ENCODE data around the gene NCK1. TPM values are rescaled to one million over a fixed set of nuclear protein-coding genes. Genes with fewer than 3 reads are reported as not detected.

NCK1 gene
- total and polyA plus RNA-seq, 4 experiments from 2014 or later = 40.3 to 68.4 (median 61.6) TPM

DNA sequence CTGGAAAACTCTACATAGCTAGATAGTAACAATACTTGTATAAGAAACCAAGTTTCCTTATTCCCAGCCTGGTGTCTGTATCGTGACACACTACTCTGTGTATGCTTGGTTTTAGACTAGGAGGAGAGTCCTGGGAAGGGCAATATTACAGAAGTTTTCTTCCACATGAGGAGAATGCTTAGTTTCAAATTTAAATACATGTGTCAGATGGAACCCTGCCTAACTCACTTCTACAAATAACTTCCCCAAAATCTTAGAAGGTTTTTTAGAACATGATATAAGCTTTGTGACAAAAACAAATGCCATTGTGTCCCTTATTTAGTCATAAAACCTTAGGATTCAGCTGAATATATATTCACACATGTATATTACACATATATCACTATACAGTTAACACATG lies 88.6 kb downstream of the NCK1 start:
- no peak for DNase-seq
- Mint-ChIP-seq H3K9me3 (no peaks in the 10 kb centered on the region), H3K27me3 (no peaks in the 10 kb centered on the region), H3K27ac (no peak overlapping the region), H3K4me3 (no peak overlapping the region), H3K36me3 (peaks cover 20 to 25% of the 10 kb centered on the region in 2 donors), H3K4me1 (peaks cover 20 to 37% (median 31%) of the 10 kb centered on the region in 4 donors)
- intact Hi-C loops (cut with micrococcal nuclease) = no loop called here
- no peak overlapping the region for H3K4me3 ChIP-seq (ENCODE audit: low read length in 2 of 2)
- peaks cover 19% of the 10 kb centered on the region for H3K4me1 ChIP-seq (ENCODE audit: insufficient read depth, low read length)
- H3K27me3 ChIP-seq (ENCODE audit: insufficient read depth, low read length) = no peaks in the 10 kb centered on the region
- H3K27ac ChIP-seq (ENCODE audit: low read depth, low read length) = no peak overlapping the region
- POLR2A ChIA-PET (ENCODE audit: partially characterized antibody) = interaction anchor here (0.6 to 1.6 kb wide), 2 partner anchors 31 to 198 kb away, joined by 3 to 4 read pairs; partner anchors contain the start of gene STAG1
- CTCF ChIA-PET (ENCODE audit: partially characterized antibody) = interaction anchor here (0.6 to 1.4 kb wide), 4 partner anchors 8 to 89 kb away, joined by 3 to 4 read pairs (median 4); no protein-coding TSS in a partner anchor
- H3K9me3 ChIP-seq (ENCODE audit: control insufficient read depth in 1 of 2, low read length in 2 of 2) = no peaks in the 10 kb centered on the region
- peaks cover 8% of the 10 kb centered on the region for H3K36me3 ChIP-seq (ENCODE audit: insufficient read depth, low read length)

DNA sequence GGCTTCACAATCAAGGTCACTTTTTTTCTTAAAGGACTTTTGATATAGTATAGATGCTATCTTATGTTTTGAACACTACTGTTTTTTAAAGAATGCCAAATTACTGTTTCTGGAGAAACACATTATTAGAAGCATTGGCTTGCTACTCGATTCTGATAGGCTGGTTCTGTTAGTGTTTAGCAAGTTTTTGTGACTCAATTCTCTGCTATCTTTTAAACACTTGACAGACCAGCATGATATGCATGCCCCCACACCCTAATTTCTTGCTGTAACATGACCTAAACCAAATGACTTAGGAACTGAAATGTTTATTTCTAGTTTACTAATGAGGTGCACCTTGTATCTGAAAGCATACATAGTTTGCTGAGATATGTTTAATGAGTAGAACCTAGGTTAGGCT lies 90.3 kb downstream of the NCK1 start:
- ChIA-PET POLR2A (ENCODE audit: partially characterized antibody) (no interaction called here), CTCF (ENCODE audit: partially characterized antibody) (no interaction called here)
- Histone ChIP-seq H3K36me3 (ENCODE audit: insufficient read depth, low read length) (no peaks in the 10 kb centered on the region), H3K4me1 (ENCODE audit: insufficient read depth, low read length) (peaks cover 20% of the 10 kb centered on the region), H3K27me3 (ENCODE audit: insufficient read depth, low read length) (no peaks in the 10 kb centered on the region), H3K9me3 (ENCODE audit: control insufficient read depth in 1 of 2, low read length in 2 of 2) (no peaks in the 10 kb centered on the region), H3K4me3 (ENCODE audit: low read length in 2 of 2) (no peak overlapping the region), H3K27ac (ENCODE audit: low read depth, low read length) (no peak overlapping the region)
- DNase-seq = no peak
- no peaks in the 10 kb centered on the region for H3K27me3 Mint-ChIP-seq
- H3K4me3 Mint-ChIP-seq = no peak overlapping the region
- H3K4me1 Mint-ChIP-seq = peaks cover 17 to 36% (median 31%) of the 10 kb centered on the region in 4 donors
- H3K36me3 Mint-ChIP-seq = peaks cover 6 to 12% of the 10 kb centered on the region in 2 donors
- intact Hi-C loops (cut with micrococcal nuclease) = no loop called here
- no peak overlapping the region for H3K27ac Mint-ChIP-seq
- no peaks in the 10 kb centered on the region for H3K9me3 Mint-ChIP-seq

DNA sequence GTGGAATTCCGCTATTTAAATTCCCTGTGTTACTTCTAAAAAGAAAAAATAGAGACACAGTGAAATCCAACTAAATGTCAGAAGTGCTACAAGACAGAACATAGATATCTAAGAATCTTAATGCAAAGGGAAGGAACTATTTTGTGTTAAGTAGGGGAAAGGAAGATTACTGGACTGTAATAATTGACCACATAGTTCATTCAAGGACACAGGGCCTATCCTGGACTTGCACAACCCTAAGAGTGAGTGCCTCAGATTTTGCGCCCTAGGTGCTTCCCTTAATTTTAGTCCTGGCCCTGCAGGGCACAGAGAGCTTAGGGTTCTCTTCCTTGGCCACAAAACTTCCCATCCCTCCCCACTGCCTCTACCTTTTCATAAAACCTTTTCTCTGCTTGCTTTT lies 92.2 kb downstream of the NCK1 start:
- Mint-ChIP-seq H3K36me3 (peaks cover 3 to 4% of the 10 kb centered on the region in 2 donors), H3K4me1 (peaks cover 11 to 24% (median 21%) of the 10 kb centered on the region in 4 donors), H3K27ac (no peak overlapping the region), H3K9me3 (peaks cover 0 to 2% (median 0%) of the 10 kb centered on the region in 8 donors), H3K27me3 (no peaks in the 10 kb centered on the region), H3K4me3 (no peak overlapping the region)
- Histone ChIP-seq H3K4me3 (ENCODE audit: low read length in 2 of 2) (no peak overlapping the region), H3K9me3 (ENCODE audit: control insufficient read depth in 1 of 2, low read length in 2 of 2) (no peaks in the 10 kb centered on the region), H3K27me3 (ENCODE audit: insufficient read depth, low read length) (no peaks in the 10 kb centered on the region), H3K4me1 (ENCODE audit: insufficient read depth, low read length) (peaks cover 15% of the 10 kb centered on the region), H3K27ac (ENCODE audit: low read depth, low read length) (no peak overlapping the region), H3K36me3 (ENCODE audit: insufficient read depth, low read length) (no peaks in the 10 kb centered on the region)
- POLR2A ChIA-PET (ENCODE audit: partially characterized antibody) = interaction anchor here (2.0 kb wide), 1 partner anchor 91 kb away, joined by 5 read pairs; no protein-coding TSS in a partner anchor
- intact Hi-C loops (cut with micrococcal nuclease) = no loop called here
- CTCF ChIA-PET (ENCODE audit: partially characterized antibody) = no interaction called here
- no peak for DNase-seq

DNA sequence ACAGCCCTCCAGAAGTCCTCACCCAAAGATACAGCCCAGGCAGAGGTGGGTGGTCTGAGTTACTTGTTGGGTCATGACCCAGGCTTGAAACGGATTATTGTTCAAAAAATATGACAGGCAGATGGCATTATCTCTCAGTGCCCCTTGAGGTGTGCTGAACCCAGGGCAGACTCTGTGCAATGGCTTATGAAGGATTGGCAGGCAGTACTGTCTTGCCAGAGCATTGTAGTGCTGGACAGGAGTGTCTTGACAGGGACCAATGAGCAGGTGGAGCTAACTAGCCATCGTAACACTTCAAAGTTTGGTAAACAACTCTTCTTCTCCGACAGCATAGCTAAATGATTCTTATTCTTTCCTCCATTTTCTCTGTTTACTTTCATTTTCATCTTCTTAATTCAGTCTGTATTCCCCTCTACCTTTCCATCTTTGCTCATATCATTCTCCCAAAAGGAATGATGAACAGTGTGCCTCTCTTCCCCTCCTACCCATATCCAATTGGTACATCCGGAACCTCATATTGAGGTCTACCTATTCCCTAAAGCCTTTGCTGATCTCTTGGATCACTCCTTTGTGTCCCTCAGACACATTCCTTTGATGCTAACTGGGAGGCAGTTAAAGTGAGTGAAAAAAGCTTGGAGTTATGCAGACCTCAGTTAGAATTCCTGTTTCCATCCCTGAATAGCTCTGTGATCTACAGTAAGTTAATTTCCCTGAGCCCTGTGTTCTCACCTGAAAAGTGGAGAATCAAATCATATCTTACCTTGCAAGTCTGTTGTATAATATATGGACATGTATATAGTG lies 93.2 kb downstream of the NCK1 start:
- no peaks in the 10 kb centered on the region for H3K27me3 ChIP-seq (ENCODE audit: insufficient read depth, low read length)
- intact Hi-C loops (cut with micrococcal nuclease) = no loop called here
- peaks cover 12 to 24% (median 21%) of the 10 kb centered on the region in 4 donors for H3K4me1 Mint-ChIP-seq
- POLR2A ChIA-PET (ENCODE audit: partially characterized antibody) = interaction anchor here (0.7 to 2.0 kb wide), 2 partner anchors 92 to 93 kb away, joined by 3 to 5 read pairs; partner anchors contain the start of gene NCK1
- peaks cover 15% of the 10 kb centered on the region for H3K4me1 ChIP-seq (ENCODE audit: insufficient read depth, low read length)
- peaks cover 1 to 4% of the 10 kb centered on the region in 2 donors for H3K36me3 Mint-ChIP-seq
- no peaks in the 10 kb centered on the region for H3K36me3 ChIP-seq (ENCODE audit: insufficient read depth, low read length)
- CTCF ChIA-PET (ENCODE audit: partially characterized antibody) = interaction anchor here (1.5 kb wide), 1 partner anchor 203 kb away, joined by 7 read pairs; the partner anchor contains the start of gene STAG1
- no peaks in the 10 kb centered on the region for H3K27me3 Mint-ChIP-seq
- no peak overlapping the region for H3K4me3 ChIP-seq (ENCODE audit: low read length in 2 of 2)
- peak overlapping the region in 7 of 8 donors; percentile 11 to 39 (median 14) for H3K4me3 Mint-ChIP-seq
- DNase-seq = peak in 1 of 5 donors; percentile 25
- no peak overlapping the region for H3K27ac ChIP-seq (ENCODE audit: low read depth, low read length)
- H3K9me3 ChIP-seq (ENCODE audit: control insufficient read depth in 1 of 2, low read length in 2 of 2) = no peaks in the 10 kb centered on the region
- H3K27ac Mint-ChIP-seq = peak overlapping the region in 6 of 7 donors; percentile 1 to 78 (median 46)
- peaks cover 0 to 2% (median 0%) of the 10 kb centered on the region in 8 donors for H3K9me3 Mint-ChIP-seq

DNA sequence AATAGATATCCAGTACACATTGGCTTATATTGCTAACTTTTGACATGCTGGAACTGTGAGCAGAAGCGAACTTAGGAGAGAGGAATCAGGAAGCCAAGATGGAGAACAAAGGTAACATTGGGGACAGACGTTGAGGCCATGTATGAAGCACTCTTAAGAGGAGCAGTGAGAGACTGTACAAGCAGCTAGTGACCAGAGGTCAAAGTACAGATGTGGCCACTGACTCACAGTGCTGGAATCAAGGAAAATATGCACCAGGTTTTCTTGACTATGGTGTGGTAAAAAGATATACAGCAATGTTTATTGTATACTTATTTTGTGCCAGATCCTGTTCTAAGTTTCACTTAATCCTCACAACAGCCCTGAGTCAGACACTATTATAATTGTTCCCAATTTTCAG lies 93.8 kb downstream of the NCK1 start:
- no peak for DNase-seq
- Mint-ChIP-seq H3K4me3 (no peak overlapping the region), H3K4me1 (peaks cover 13 to 24% (median 21%) of the 10 kb centered on the region in 4 donors), H3K9me3 (peaks cover 0 to 2% (median 0%) of the 10 kb centered on the region in 8 donors), H3K27me3 (no peaks in the 10 kb centered on the region), H3K27ac (peak overlapping the region in 4 of 7 donors; percentile 1 to 53 (median 20)), H3K36me3 (peaks cover 0 to 4% of the 10 kb centered on the region in 2 donors)
- H3K27me3 ChIP-seq (ENCODE audit: insufficient read depth, low read length) = no peaks in the 10 kb centered on the region
- H3K4me1 ChIP-seq (ENCODE audit: insufficient read depth, low read length) = peaks cover 15% of the 10 kb centered on the region
- no peak overlapping the region for H3K4me3 ChIP-seq (ENCODE audit: low read length in 2 of 2)
- CTCF ChIA-PET (ENCODE audit: partially characterized antibody) = interaction anchor here (1.5 kb wide), 1 partner anchor 203 kb away, joined by 7 read pairs; the partner anchor contains the start of gene STAG1
- H3K9me3 ChIP-seq (ENCODE audit: control insufficient read depth in 1 of 2, low read length in 2 of 2) = no peaks in the 10 kb centered on the region
- POLR2A ChIA-PET (ENCODE audit: partially characterized antibody) = interaction anchor here (0.7 to 2.0 kb wide), 2 partner anchors 93 to 94 kb away, joined by 3 to 5 read pairs; partner anchors contain the start of gene NCK1
- intact Hi-C loops (cut with micrococcal nuclease) = no loop called here
- H3K27ac ChIP-seq (ENCODE audit: low read depth, low read length) = no peak overlapping the region
- no peaks in the 10 kb centered on the region for H3K36me3 ChIP-seq (ENCODE audit: insufficient read depth, low read length)

DNA sequence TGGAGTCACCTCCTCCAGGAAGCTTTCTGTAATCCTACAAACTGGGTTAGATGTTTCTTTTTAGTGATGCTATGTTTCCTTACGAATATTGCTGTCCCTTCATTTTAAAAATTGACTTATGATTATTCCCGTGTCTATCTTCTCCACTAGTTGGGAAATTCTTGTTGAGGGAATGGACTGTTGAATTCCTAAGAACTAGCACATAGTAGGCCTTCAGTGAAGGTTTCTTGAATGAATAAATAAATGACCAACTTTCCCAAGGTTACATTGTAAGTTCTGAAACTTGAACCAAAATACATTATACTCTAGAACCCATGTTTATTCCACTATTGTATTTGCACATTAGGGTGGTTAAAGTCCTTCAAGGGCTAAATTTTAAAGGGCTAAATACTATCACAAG lies 95.0 kb downstream of the NCK1 start:
- no peaks in the 10 kb centered on the region for H3K36me3 Mint-ChIP-seq
- no peaks in the 10 kb centered on the region for H3K9me3 ChIP-seq (ENCODE audit: control insufficient read depth in 1 of 2, low read length in 2 of 2)
- no peak for DNase-seq
- H3K9me3 Mint-ChIP-seq = peaks cover 0 to 2% (median 0%) of the 10 kb centered on the region in 8 donors
- H3K27me3 Mint-ChIP-seq = no peaks in the 10 kb centered on the region
- peaks cover 15% of the 10 kb centered on the region for H3K4me1 ChIP-seq (ENCODE audit: insufficient read depth, low read length)
- peaks cover 11 to 24% (median 20%) of the 10 kb centered on the region in 4 donors for H3K4me1 Mint-ChIP-seq
- ChIA-PET CTCF (ENCODE audit: partially characterized antibody) (interaction anchor here (1.5 kb wide), 1 partner anchor 204 kb away, joined by 7 read pairs; the partner anchor contains the start of gene STAG1), POLR2A (ENCODE audit: partially characterized antibody) (interaction anchor here (1.0 to 2.9 kb wide), 2 partner anchors 95 to 204 kb away, joined by 3 to 8 read pairs; partner anchors contain the start of genes NCK1 and STAG1)
- intact Hi-C loops (cut with micrococcal nuclease) = no loop called here
- no peak overlapping the region for H3K4me3 Mint-ChIP-seq
- H3K27me3 ChIP-seq (ENCODE audit: insufficient read depth, low read length) = no peaks in the 10 kb centered on the region
- no peak overlapping the region for H3K27ac Mint-ChIP-seq
- H3K4me3 ChIP-seq (ENCODE audit: low read length in 2 of 2) = no peak overlapping the region
- H3K27ac ChIP-seq (ENCODE audit: low read depth, low read length) = no peak overlapping the region
- H3K36me3 ChIP-seq (ENCODE audit: insufficient read depth, low read length) = no peaks in the 10 kb centered on the region

DNA sequence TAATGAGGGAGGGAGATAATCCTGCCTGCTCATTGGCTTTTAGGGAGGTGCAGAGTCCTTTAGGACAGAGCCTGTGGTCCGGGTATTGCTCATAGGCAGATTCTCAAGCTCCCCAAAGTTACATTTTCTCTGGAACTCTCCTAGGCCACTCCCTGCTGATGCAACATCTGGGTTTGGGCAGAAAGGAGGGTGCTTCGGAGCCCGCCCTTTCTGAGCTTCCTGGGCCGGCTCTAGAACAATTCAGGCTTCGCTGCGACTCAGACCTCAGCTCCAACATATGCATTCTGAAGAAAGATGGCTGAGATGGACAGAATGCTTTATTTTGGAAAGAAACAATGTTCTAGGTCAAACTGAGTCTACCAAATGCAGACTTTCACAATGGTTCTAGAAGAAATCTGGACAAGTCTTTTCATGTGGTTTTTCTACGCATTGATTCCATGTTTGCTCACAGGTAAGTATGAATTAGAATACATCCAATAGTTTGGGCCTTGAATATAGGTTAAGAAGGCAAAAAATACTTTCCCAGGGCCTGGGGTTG lies 95.8 kb downstream of the NCK1 start, which contains the start of gene IL20RB:
IL20RB (plus strand) TSS at position 233 of the 538 bp plus-strand sequence; CDS start at position 364, 131 bp downstream.
- no peak within 1 kb of the TSS for H3K27ac ChIP-seq (ENCODE audit: low read depth, low read length)
- Mint-ChIP-seq H3K4me3 (no peak within 1 kb of the TSS), H3K9me3 (peaks cover 0 to 2% (median 0%) of the 10 kb centered on the region in 8 donors), H3K27ac (peak within 1 kb of the TSS in 1 of 7 donors; percentile 76), H3K27me3 (no peaks in the 10 kb centered on the region), H3K36me3 (no peaks in the 10 kb centered on the region), H3K4me1 (peaks cover 11 to 24% (median 20%) of the 10 kb centered on the region in 4 donors)
- peaks cover 15% of the 10 kb centered on the region for H3K4me1 ChIP-seq (ENCODE audit: insufficient read depth, low read length)
- DNase-seq = peak in 1 of 5 donors; percentile 29
- no peaks in the 10 kb centered on the region for H3K9me3 ChIP-seq (ENCODE audit: control insufficient read depth in 1 of 2, low read length in 2 of 2)
- H3K36me3 ChIP-seq (ENCODE audit: insufficient read depth, low read length) = no peaks in the 10 kb centered on the region
- POLR2A ChIA-PET (ENCODE audit: partially characterized antibody) = interaction anchor here (0.7 to 2.9 kb wide), 2 partner anchors 96 to 205 kb away, joined by 3 to 8 read pairs; partner anchors contain the start of genes NCK1 and STAG1
- intact Hi-C loops (cut with micrococcal nuclease) = no loop called here
- no peak within 1 kb of the TSS for H3K4me3 ChIP-seq (ENCODE audit: low read length in 2 of 2)
- CTCF ChIA-PET (ENCODE audit: partially characterized antibody) = interaction anchor here (1.2 kb wide), 1 partner anchor 566 kb away, joined by 3 read pairs; no protein-coding TSS in a partner anchor
- H3K27me3 ChIP-seq (ENCODE audit: insufficient read depth, low read length) = no peaks in the 10 kb centered on the region

All from CD4-positive, alpha-beta memory T cell (primary cell).